ENCODE data around the gene FAM8A1. TPM values are rescaled to one million over a fixed set of nuclear protein-coding genes. Genes with fewer than 3 reads are reported as not detected.

Gene FAM8A1
- polyA plus RNA-seq, 1 experiment: 24.1 TPM

GRCh38 chr6:17633465-17634188, 33.5 kb downstream of the FAM8A1 start:
- TF ChIP-seq, protein P1, sequence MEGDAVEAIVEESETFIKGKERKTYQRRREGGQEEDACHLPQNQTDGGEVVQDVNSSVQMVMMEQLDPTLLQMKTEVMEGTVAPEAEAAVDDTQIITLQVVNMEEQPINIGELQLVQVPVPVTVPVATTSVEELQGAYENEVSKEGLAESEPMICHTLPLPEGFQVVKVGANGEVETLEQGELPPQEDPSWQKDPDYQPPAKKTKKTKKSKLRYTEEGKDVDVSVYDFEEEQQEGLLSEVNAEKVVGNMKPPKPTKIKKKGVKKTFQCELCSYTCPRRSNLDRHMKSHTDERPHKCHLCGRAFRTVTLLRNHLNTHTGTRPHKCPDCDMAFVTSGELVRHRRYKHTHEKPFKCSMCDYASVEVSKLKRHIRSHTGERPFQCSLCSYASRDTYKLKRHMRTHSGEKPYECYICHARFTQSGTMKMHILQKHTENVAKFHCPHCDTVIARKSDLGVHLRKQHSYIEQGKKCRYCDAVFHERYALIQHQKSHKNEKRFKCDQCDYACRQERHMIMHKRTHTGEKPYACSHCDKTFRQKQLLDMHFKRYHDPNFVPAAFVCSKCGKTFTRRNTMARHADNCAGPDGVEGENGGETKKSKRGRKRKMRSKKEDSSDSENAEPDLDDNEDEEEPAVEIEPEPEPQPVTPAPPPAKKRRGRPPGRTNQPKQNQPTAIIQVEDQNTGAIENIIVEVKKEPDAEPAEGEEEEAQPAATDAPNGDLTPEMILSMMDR (IDR thresholded peaks at IDR 0.05; ENCODE audit: low read depth, low read length): no peak
- ChIA-PET CTCF (interaction anchor here (0.7 kb wide), 1 partner anchor 212 kb away, joined by 6 read pairs; no protein-coding TSS in a partner anchor), POLR2A (no interaction called here)
- H3K9me3 ChIP-seq (ENCODE audit: control insufficient read depth, insufficient read depth, low read length): no peaks in the 10 kb centered on the region
- no peak overlapping the region for H3K4me3 ChIP-seq (ENCODE audit: low read depth, low read length)
- no peaks in the 10 kb centered on the region for H3K27me3 ChIP-seq (ENCODE audit: control insufficient read depth, insufficient read depth, low read length)
- H3K27ac ChIP-seq (ENCODE audit: low read depth, low read length): no peak overlapping the region
- no peak for DNase-seq (ENCODE audit: low read depth, low spot score)

DNA sequence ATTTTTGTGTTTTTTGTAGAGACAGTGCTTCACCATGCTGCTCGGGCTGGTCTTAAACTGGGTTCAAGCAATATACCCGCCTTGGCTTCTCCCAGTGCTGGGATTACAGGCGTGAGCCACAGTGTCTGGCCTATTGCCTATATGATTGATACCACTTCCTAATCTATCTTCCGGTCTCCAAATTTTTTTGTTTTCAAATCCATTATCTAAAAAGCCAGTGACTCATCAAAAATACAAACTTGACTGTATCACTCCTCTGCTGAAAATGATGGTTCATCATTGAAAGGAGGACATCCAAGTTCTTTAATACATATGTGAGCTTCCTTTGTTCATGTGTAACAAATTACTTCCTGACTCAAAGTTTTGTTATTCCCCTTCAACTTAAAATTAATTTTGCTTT, 35.5 kb downstream of the FAM8A1 start:
- POLR2A ChIA-PET: interaction anchor here (0.7 kb wide), 1 partner anchor 288 kb away, joined by 16 read pairs; no protein-coding TSS in a partner anchor
- no peak overlapping the region for H3K4me3 ChIP-seq (ENCODE audit: low read depth, low read length)
- no peak overlapping the region for H3K27ac ChIP-seq (ENCODE audit: low read depth, low read length)
- DNase-seq (ENCODE audit: low read depth, low spot score): no peak
- H3K9me3 ChIP-seq (ENCODE audit: control insufficient read depth, insufficient read depth, low read length): no peaks in the 10 kb centered on the region
- CTCF ChIA-PET: interaction anchor here (0.5 kb wide), 1 partner anchor 436 kb away, joined by 3 read pairs; no protein-coding TSS in a partner anchor
- TF ChIP-seq, protein P1 (IDR thresholded peaks at IDR 0.05; ENCODE audit: low read depth, low read length): no peak
- H3K27me3 ChIP-seq (ENCODE audit: control insufficient read depth, insufficient read depth, low read length): no peaks in the 10 kb centered on the region

- H3K9me3 ChIP-seq (ENCODE audit: control insufficient read depth, insufficient read depth, low read length): no peaks in the 10 kb centered on the region
- no peaks in the 10 kb centered on the region for H3K27me3 ChIP-seq (ENCODE audit: control insufficient read depth, insufficient read depth, low read length)
- H3K4me3 ChIP-seq (ENCODE audit: low read depth, low read length): no peak overlapping the region
- TF ChIP-seq, protein P1 (IDR thresholded peaks at IDR 0.05; ENCODE audit: low read depth, low read length): no peak
- CTCF ChIA-PET: interaction anchor here (1.3 to 1.5 kb wide), 2 partner anchors 54 to 166 kb away, joined by 5 to 7 read pairs; no protein-coding TSS in a partner anchor
- no peak overlapping the region for H3K27ac ChIP-seq (ENCODE audit: low read depth, low read length)
- DNase-seq (ENCODE audit: low read depth, low spot score): no peak
- POLR2A ChIA-PET: no interaction called here
Observed at GRCh38 chr6:17638212-17638715, 38.2 kb downstream of the FAM8A1 start.

- POLR2A ChIA-PET: no interaction called here
- TF ChIP-seq, protein P1 (IDR thresholded peaks at IDR 0.05; ENCODE audit: low read depth, low read length): no peak
- CTCF ChIA-PET: no interaction called here
Observed at GRCh38 chr6:17640477-17640917, 40.4 kb downstream of the FAM8A1 start.

GRCh38 chr6:17648745-17649144, 48.6 kb downstream of the FAM8A1 start:
- CTCF ChIA-PET: no interaction called here
- TF ChIP-seq, protein P1 (IDR thresholded peaks at IDR 0.05; ENCODE audit: low read depth, low read length): no peak
- POLR2A ChIA-PET: interaction anchor here (0.7 kb wide), 1 partner anchor 57 kb away, joined by 3 read pairs; no protein-coding TSS in a partner anchor
- no peak overlapping the region for H3K4me3 ChIP-seq (ENCODE audit: low read depth, low read length)
- no peaks in the 10 kb centered on the region for H3K27me3 ChIP-seq (ENCODE audit: control insufficient read depth, insufficient read depth, low read length)
- no peak for DNase-seq (ENCODE audit: low read depth, low spot score)
- H3K27ac ChIP-seq (ENCODE audit: low read depth, low read length): no peak overlapping the region
- no peaks in the 10 kb centered on the region for H3K9me3 ChIP-seq (ENCODE audit: control insufficient read depth, insufficient read depth, low read length)

More at GRCh38 chr6:17640477-17640917, 40.4 kb downstream of the FAM8A1 start:
- Histone ChIP-seq H3K27ac (ENCODE audit: low read depth, low read length) (no peak overlapping the region), H3K9me3 (ENCODE audit: control insufficient read depth, insufficient read depth, low read length) (no peaks in the 10 kb centered on the region), H3K27me3 (ENCODE audit: control insufficient read depth, insufficient read depth, low read length) (no peaks in the 10 kb centered on the region), H3K4me3 (ENCODE audit: low read depth, low read length) (no peak overlapping the region)
- DNase-seq (ENCODE audit: low read depth, low spot score): no peak
